Gastroesophageal sphincter (tissue), 3 donors: ENCODE results near the gene SH3GL3.

Source experiments
- POLR2AphosphoS5 ChIP-seq: sonication (generic); formaldehyde crosslinking; IDR thresholded peaks from one replicate; pipeline ENCODE4 v1.6.1; 2017; ENCODE audit warnings: antibody characterized with exemption
- TF ChIP-seq, protein P1 (sequence below), 4 experiments: fragments of 200-600 bp in 2 of 4; fragments of 450-650 bp in 2 of 4; sonication (generic) in 1 of 4; IDR thresholded peaks; one replicate each; pipeline ENCODE4 v1.5.1; 2017 to 2019; ENCODE audit warnings: antibody characterized with exemption in 4 of 4, mild to moderate bottlenecking in 2 of 4, moderate library complexity in 2 of 4

DNA sequence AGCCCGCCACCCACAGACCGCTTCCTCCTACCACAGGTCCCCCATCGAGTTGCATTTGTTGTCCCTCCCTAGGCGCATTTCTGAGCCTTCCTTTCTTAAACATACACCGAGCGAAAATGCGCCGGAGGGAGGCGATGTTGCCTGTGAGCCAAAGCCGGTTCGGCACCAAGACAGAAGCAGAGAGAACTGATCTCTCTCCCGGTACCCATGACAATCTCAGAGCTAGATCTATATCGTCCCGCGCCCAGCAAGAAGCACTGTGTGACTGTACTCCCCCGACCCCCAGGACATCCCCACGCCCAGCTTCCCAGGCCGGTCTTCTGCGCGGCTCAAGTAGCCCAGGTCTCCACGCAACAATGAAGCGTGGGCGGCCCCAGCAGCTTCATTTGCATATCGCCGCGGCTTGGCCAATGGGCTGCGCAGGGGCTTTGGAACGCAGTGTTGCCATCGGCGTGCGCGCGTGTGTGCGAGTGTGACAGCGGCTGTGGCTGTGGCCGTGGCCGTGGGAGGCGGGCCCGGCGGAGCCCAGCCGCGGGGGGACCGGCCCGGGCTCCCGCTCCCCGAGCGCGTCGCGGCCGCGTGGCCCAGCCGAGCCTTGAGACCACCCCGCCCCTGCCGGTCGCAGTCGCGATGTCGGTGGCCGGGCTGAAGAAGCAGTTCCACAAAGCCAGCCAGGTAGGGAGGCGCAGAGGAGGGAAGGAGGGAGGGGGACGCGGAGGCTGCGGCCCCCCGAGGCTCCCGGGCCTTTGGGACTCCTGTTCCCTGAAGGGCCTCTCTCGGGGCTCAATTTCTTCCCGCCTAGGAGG, at the start of gene SH3GL3:
- no peak for TF ChIP-seq POLR2AphosphoS5
- TF ChIP-seq, protein P1, sequence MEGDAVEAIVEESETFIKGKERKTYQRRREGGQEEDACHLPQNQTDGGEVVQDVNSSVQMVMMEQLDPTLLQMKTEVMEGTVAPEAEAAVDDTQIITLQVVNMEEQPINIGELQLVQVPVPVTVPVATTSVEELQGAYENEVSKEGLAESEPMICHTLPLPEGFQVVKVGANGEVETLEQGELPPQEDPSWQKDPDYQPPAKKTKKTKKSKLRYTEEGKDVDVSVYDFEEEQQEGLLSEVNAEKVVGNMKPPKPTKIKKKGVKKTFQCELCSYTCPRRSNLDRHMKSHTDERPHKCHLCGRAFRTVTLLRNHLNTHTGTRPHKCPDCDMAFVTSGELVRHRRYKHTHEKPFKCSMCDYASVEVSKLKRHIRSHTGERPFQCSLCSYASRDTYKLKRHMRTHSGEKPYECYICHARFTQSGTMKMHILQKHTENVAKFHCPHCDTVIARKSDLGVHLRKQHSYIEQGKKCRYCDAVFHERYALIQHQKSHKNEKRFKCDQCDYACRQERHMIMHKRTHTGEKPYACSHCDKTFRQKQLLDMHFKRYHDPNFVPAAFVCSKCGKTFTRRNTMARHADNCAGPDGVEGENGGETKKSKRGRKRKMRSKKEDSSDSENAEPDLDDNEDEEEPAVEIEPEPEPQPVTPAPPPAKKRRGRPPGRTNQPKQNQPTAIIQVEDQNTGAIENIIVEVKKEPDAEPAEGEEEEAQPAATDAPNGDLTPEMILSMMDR (IDR thresholded peaks at IDR 0.05): peak in 1 of 4 experiments; percentile 48
